ES-I3 (cell line): Measurements from ENCODE around the gene KRT82.

ENCODE experiments used
- H3K36me3 ChIP-seq: 2 replicates; pipeline ENCODE4 v1.6.1; 2013; ENCODE audit warnings: mild to moderate bottlenecking, low read length, control low read depth, moderate library complexity; ENCODE audit not compliant: insufficient read depth
- H3K4me1 ChIP-seq: 2 replicates; pipeline ENCODE4 v1.6.1; 2013; ENCODE audit warnings: mild to moderate bottlenecking, control low read depth, low read length; ENCODE audit not compliant: insufficient read depth
- H3K9ac ChIP-seq: 2 replicates; pipeline ENCODE4 v1.6.1; 2013; ENCODE audit warnings: low read depth, mild to moderate bottlenecking, low read length, moderate library complexity
- H3K9me3 ChIP-seq: 2 replicates; pipeline ENCODE4 v1.6.1; 2013; ENCODE audit warnings: mild to moderate bottlenecking, low read length, moderate library complexity; ENCODE audit not compliant: control insufficient read depth, insufficient read depth

Gene KRT82

DNA sequence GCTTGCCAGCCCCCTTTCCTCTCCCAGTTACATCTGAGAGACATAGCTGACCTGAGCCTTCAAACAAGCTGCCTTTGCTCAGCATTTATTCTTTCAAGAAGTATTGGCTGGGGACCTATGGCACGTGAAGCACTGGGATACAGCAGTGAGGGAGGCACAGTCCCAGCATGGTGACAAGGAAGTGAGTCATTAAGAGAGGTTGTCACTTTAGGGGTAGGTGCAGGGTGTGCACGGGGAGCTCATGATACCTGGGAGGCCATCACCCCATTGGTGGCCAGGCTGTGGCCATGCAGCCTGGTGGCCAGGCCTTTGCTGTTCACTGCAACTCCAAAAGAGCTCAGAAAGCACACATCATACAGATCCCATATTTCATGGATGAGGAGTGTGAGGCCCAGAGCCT lies 33.7 kb upstream of the KRT82 start:
- no peaks in the 10 kb centered on the region for H3K36me3 ChIP-seq
- peaks cover 7% of the 10 kb centered on the region; the same call in 1 of the 2 replicates for H3K4me1 ChIP-seq
- H3K9me3 ChIP-seq: no peaks in the 10 kb centered on the region
- no peak overlapping the region for H3K9ac ChIP-seq

DNA sequence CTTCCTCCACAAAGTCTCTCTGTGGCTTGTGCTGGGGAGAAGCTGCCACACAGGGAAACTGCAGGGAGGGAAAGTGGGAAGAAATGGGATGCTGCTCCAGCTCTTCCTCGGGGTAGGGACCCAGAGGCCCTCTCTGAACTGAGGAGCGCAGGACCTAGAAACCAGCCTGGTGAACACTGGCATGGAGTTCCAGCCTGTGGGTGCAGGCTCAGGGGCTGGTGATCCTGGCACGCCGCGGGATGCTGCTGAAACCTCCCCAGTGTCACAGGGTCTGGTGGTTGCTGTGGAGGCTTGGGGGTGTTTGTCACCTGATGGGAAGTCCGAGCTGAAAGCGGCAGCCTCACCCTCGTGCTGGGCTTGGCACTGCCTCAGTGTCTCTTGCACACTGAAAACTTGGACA lies 33.3 kb upstream of the KRT82 start:
- no peaks in the 10 kb centered on the region for H3K36me3 ChIP-seq
- H3K4me1 ChIP-seq: peaks cover 7% of the 10 kb centered on the region; the same call in 1 of the 2 replicates
- H3K9me3 ChIP-seq: no peaks in the 10 kb centered on the region
- no peak overlapping the region for H3K9ac ChIP-seq

DNA sequence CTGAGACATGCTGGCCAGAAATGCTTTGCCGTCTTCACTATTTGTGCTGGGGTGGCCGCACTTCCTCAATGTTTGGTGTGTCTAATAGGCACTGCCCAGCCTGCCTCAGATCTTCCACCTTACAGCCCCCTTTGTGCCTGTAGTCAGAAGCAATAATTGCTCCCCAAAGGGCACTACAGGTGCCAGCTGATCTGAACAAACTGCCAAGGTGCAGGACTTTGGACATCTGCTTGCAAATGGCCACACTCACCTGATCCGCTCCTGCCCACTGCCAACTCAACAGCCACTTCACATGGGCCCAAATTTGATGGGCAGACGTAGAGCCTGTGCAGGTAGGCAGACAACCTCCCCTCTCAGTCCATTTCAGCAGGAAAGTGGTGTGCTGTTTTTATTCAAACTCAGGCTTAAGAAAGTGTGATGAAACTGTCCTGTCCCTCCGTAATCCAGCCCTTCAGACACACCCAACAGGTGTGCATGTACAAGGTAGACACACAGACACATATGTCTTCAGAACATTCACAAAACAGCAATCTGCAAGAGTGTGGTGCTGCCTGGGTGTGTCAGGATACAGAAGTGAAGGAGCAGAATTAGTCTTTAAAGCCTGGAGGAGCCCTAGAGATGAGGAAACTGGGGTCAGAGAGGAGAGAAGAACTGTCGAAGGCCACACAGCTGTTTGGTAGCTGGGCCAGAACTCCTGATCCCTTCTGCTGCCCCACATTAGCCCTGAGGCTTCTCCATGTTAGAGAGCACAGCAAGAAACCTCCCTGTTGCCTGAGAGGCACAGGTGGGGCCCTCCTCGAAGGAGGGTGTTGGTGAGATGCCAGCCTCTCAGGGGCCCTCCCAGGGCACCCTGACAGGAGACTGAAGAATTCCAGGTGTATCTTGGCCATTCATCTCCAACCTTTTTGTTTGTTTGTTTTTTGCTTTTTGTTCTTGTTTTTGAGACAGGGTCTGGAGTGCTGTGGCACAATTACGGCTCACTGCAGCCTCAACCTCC lies 32.5 kb upstream of the KRT82 start:
- Histone ChIP-seq H3K9me3 (no peaks in the 10 kb centered on the region), H3K9ac (no peak overlapping the region), H3K4me1 (peaks cover 7% of the 10 kb centered on the region; the same call in 1 of the 2 replicates), H3K36me3 (no peaks in the 10 kb centered on the region)

DNA sequence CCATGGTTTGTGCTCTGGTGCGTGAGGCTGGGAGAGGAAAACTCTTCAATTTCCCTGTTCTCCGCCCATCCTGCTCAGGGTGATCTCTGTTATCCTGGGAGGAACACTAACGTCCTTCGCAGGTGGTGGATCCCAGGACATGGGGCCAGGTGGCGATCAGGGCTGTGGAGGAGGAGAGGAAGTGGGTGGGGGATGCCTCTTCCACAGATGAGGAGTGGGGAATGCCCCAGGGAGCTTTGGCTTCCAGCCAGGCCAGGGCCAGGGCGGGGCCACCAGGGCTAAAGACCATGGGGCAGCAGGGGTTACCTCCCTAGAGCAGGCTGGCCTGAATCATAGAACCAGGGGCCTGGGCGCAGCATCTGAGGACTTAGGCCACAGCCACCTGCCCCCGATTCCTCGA lies 31.4 kb upstream of the KRT82 start:
- H3K36me3 ChIP-seq: no peaks in the 10 kb centered on the region
- no peak overlapping the region for H3K9ac ChIP-seq
- no peaks in the 10 kb centered on the region for H3K9me3 ChIP-seq
- H3K4me1 ChIP-seq: peaks cover 7% of the 10 kb centered on the region; the same call in 1 of the 2 replicates

DNA sequence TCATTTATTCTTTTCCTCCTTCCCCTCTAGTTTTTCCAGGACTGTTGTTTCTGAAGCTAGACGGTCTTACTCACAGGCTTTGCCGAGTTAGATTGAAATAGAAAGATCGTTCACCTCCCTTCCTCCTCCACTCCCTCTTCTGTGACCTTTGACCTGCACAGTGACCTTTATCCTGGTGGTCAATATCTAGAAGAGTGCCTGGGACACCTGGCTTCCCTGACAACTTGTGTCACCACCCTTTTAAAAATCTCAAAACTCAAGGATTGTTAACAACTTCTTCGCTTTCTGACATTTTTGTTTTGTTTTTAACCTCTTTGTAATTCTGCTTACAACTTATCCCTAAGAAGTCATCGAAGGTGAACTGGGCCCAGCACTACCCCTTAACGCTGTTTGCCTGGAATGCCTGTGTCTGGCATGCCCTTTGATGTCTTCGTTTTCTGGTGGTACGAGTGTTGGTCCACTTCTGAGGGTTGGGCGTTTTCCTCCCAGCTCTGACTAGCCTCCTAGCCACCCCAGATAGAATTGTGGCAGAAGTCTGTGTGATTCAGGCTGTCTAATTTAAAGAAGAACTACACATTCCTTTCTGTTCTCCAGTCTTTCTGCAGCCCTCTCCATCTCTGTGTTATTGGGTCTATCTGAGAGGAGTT lies 30.8 kb upstream of the KRT82 start:
- Histone ChIP-seq H3K9me3 (no peaks in the 10 kb centered on the region), H3K9ac (no peak overlapping the region), H3K4me1 (peaks cover 7% of the 10 kb centered on the region; the same call in 1 of the 2 replicates), H3K36me3 (no peaks in the 10 kb centered on the region)

DNA sequence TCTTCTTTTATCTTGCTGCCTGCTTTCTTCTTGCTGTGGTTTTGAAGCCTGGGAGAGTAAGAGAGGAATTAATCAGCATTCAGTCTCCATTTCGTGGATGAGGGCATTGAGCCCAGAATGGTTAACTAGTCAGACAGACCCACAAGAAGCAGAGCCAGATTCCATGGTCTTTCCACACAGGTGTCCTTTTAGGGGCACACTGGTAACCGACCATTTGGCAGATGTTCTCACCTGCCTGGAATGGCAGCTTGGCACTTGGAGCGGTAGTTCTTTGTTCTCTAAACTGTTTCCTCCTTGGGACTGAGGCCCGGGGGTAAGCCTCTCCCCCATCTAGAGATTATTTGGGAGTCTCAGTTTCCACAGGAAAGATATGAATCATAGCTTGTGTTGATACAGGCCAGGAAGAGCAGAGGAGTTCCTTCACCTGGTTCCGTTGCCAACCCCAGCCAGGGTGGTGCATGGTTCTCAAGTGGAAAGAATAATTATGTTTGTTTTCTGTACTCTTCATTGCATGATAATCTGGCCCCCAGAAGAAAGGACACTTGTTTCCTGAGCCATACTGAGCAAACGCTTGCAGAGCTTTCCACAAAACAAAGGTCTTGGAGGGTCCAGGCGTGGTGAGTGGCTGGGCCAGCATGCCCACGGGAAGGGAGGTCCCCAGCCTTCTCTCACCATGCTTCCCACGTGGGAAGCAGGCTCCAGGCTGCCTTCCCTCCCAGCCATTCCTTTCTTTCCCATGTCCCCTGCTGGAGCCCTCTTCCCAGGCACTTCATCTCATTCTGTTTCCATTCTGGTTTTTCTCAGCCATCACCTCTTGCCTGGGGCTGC lies 30.1 kb upstream of the KRT82 start:
- Histone ChIP-seq H3K9ac (no peak overlapping the region), H3K36me3 (no peaks in the 10 kb centered on the region), H3K4me1 (peaks cover 3% of the 10 kb centered on the region; the same call in 1 of the 2 replicates), H3K9me3 (no peaks in the 10 kb centered on the region)

GRCh38 chr12:52435659-52435999 lies 29.5 kb upstream of the KRT82 start:
- Histone ChIP-seq H3K9me3 (no peaks in the 10 kb centered on the region), H3K4me1 (no peaks in the 10 kb centered on the region), H3K9ac (no peak overlapping the region), H3K36me3 (no peaks in the 10 kb centered on the region)

DNA sequence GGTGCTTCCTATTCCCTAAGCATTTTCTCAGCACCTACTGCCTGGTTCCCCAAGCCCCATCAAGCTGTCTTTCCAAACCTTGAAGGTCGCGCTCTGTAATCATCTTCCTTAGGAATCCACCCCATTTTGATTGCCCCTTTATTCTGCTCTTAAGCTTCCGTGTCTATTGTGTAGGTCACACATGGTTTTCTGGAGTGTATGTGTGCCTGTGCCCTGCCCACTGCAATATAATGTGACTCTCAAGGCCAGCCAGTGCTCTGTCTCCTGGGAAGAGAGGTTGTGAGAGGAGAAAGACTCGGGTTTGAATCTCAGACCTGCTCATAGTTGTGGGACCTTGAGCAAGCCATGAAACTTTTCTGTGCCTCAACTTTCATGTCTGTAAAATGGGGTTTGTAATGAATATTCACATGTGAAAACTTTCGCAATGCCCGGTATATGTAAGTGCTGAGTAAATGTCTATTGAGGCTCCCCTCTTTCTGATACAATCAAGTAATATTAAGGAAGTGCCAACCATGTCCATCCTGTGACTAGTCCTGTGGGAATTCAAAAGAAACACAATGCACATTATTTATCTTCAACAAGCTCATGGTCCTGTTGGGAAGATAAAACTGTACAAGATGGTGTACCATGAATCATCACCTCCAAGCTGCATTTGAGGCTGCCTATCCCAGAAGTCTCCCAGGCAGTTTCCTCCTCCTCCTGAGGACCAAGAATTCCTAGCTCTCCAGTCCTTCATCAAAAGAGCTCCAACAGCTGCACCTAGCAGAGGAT lies 28.8 kb upstream of the KRT82 start:
- Histone ChIP-seq H3K36me3 (no peaks in the 10 kb centered on the region), H3K4me1 (no peaks in the 10 kb centered on the region), H3K9me3 (no peaks in the 10 kb centered on the region), H3K9ac (no peak overlapping the region)

DNA sequence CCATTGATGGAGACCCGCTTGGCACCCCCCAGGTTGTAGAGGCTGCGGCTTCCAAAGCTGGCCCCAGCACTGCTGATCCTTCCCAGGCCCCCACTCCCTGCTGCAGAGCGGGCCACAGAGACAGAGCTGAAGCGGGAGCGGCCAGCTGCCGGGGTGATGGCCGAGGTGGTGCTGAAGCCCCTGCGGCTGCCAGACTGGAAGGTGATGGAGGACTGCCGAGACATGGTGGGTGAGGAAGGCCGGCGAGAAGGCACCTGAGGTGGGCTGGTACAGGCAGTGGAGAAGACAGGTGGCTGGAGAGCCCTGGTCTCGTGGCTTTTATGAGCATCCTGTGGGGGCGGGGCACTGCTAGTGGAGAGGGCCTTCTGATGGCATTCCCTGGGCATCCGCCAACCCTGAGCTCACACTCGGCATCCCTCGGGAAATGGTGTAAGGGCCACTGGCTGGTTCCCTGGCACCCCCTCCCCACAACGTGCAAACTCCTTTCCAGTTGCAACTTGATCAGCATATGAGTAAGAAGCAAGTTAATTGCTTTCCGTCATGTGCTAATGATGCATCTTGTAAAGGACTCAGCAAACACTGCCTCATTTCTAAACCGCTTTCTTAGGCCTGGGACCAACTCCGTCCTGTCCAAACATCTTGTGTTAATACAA lies 28.1 kb upstream of the KRT82 start, which contains the start of gene KRT75:
Gene KRT75, minus strand, starts transcription at position 291 of the 653 bp plus-strand sequence. Its CDS starts 67 bp downstream, at position 224.
- H3K9ac ChIP-seq: no peak within 1 kb of the TSS
- no peaks in the 10 kb centered on the region for H3K36me3 ChIP-seq
- H3K9me3 ChIP-seq: no peaks in the 10 kb centered on the region
- no peaks in the 10 kb centered on the region for H3K4me1 ChIP-seq

DNA sequence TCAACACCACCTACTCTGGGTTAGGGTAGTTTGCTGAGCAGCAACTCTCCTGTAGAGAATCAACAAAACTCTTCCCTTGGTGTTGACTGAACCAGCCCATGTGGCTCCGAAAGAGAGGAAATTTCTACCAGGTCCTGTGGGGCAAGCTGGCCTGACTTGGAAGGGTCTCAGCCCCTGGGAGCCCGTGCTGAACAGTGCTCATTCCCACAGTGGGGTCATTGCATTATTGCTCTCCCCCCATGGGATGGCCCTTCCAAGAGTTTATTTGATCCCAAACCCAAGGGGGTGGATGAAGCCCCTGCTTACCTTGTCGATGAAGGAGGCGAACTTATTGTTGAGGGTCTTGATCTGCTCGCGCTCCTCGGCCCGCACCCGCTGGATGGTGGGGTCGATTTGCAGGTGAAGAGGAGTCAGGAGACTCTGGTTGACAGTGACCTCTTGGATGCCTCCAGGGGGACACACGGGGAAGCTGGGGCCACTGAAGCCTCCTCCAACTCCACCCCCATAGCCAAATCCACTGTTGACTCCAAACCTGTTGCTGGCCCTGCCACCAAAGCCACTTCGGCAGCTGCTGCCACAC lies 27.5 kb upstream of the KRT82 start:
- Histone ChIP-seq H3K9ac (no peak overlapping the region), H3K9me3 (no peaks in the 10 kb centered on the region), H3K36me3 (no peaks in the 10 kb centered on the region), H3K4me1 (no peaks in the 10 kb centered on the region)

GRCh38 chr12:52432559-52433207 lies 26.5 kb upstream of the KRT82 start:
- Histone ChIP-seq H3K4me1 (no peaks in the 10 kb centered on the region), H3K9me3 (no peaks in the 10 kb centered on the region), H3K36me3 (no peaks in the 10 kb centered on the region), H3K9ac (no peak overlapping the region)

DNA sequence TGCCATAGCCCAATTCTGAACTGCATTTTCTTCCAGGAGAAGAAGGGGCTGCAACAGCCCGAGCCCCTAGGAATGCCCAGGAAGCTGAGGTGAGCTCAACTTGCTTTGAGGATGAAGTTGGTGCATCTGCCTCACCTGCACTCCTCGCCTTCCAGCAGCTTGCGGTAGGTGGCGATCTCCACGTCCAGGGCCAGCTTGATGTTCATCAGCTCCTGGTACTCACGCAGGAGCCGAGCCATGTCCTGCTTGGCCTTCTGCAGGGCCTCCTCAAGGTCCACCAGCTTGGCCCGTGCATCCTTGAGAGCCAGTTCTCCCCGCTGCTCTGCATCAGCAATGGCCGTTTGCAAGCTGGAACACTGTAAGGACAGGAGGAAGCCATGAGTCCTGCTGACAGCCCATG lies 22.0 kb upstream of the KRT82 start:
- Histone ChIP-seq H3K9me3 (no peaks in the 10 kb centered on the region), H3K36me3 (no peaks in the 10 kb centered on the region), H3K9ac (no peak overlapping the region), H3K4me1 (no peaks in the 10 kb centered on the region)

DNA sequence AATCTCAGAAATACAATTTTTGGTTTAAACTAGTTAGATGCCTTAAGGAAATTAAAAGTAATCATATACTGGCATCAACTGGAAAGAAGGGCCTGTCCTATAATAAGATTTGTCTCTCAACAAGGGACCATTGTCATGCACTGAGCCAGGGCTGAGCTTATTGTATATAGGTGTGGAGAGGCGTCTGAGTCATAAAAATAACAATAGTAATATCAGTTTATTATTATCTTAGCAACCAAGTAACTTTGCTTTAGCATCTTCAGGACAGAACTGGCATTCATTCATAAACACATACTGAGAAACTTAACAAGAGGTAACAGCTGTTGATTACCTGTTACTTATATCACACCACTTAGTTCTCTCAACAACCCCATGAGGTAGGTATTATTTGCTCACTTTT lies 20.9 kb upstream of the KRT82 start:
- no peaks in the 10 kb centered on the region for H3K4me1 ChIP-seq
- no peak overlapping the region for H3K9ac ChIP-seq
- H3K9me3 ChIP-seq: no peaks in the 10 kb centered on the region
- no peaks in the 10 kb centered on the region for H3K36me3 ChIP-seq
